Tibial nerve (tissue), 4 donors: ENCODE data around the gene ZNF570. TPM values are rescaled to one million over a fixed set of nuclear protein-coding genes. Genes with fewer than 3 reads are reported as not detected.

Source experiments
- DNase-seq, 2 donors: peaks; one replicate each; pipeline ENCODE4 v3.0.0-alpha.2; 2019; ENCODE audit warnings: low spot score in 2 of 2
- H3K27ac ChIP-seq, 4 donors: fragments of 200-600 bp; sonication (generic) in 3 of 4; one replicate each; pipeline ENCODE4 v1.5.1; 2017 to 2019; ENCODE audit warnings: mild to moderate bottlenecking in 1 of 4
- H3K27me3 ChIP-seq, 2 donors: fragments of 200-600 bp; sonication (generic) in 1 of 2; one replicate each; pipeline versions ENCODE4 v1.5.1 to v1.6.0; 2017 to 2019
- H3K36me3 ChIP-seq, 3 donors: fragments of 200-600 bp; sonication (generic); one replicate each; pipeline ENCODE4 v1.5.1; 2018 to 2019
- H3K4me1 ChIP-seq, 4 donors: fragments of 200-600 bp; sonication (generic) in 3 of 4; one replicate each; pipeline ENCODE4 v1.5.1; 2017 to 2019
- H3K4me3 ChIP-seq, 4 donors: fragments of 200-600 bp; sonication (generic) in 3 of 4; one replicate each; pipeline ENCODE4 v1.5.1; 2017 to 2019; ENCODE audit warnings: mild to moderate bottlenecking in 1 of 4, moderate library complexity in 1 of 4
- H3K9me3 ChIP-seq, 4 donors: fragments of 200-600 bp; sonication (generic) in 3 of 4; one replicate each; pipeline ENCODE4 v1.5.1; 2017 to 2019
- CTCF ChIP-seq, 5 experiments: fragments of 200-600 bp in 3 of 5; fragments of 450-650 bp in 2 of 5; sonication (generic) in 3 of 5; IDR thresholded peaks; one replicate each; pipeline ENCODE4 v1.5.1; 2016 to 2019; ENCODE audit warnings: antibody characterized with exemption in 5 of 5, mild to moderate bottlenecking in 3 of 5, moderate library complexity in 2 of 5
- EP300 ChIP-seq, 2 donors: sonication (generic); formaldehyde crosslinking; IDR thresholded peaks; one replicate each; pipeline ENCODE4 v1.6.1; 2017; ENCODE audit warnings: antibody characterized with exemption in 2 of 2, mild to moderate bottlenecking in 1 of 2
- POLR2A ChIP-seq, 2 donors: fragments of 450-650 bp; IDR thresholded peaks; one replicate each; pipeline ENCODE4 v1.6.1; 2017; ENCODE audit warnings: antibody characterized with exemption in 2 of 2, mild to moderate bottlenecking in 2 of 2, moderate library complexity in 2 of 2
- WGBS, 2 donors: methylation state at CpG; one replicate each; pipeline ENCODE4 v1.1.5; 2018; 5-methylcytosine and 5-hydroxymethylcytosine counted together
- total RNA-seq, 4 donors: library from RNA; depleted of rRNA; stranded (reverse); fragments of >200 nt; gene quantifications; one replicate each; pipeline ENCODE4 v1.1.0, GENCODE V29; 2016

ZNF570 gene
- total RNA-seq, 4 donors from 2014 or later = 4.5 to 13.7 (median 8.7) TPM

GRCh38 chr19:37467608-37468090, 1.5 kb upstream of the ZNF570 start:
- no peaks in the 10 kb centered on the region for H3K27me3 ChIP-seq
- H3K4me3 ChIP-seq = peak overlapping the region; percentile 78 to 95 (median 90)
- peak overlapping the region; percentile 72 to 94 (median 88) for H3K27ac ChIP-seq
- TF ChIP-seq EP300 (IDR thresholded peaks at IDR 0.05) = no peak
- no peak for TF ChIP-seq CTCF (IDR thresholded peaks at IDR 0.05)
- no peak for TF ChIP-seq POLR2A (IDR thresholded peaks at IDR 0.05)
- 39 to 40% methylated on average over 18 of the region's 18 CpGs for WGBS, 2 donors
- H3K4me1 ChIP-seq = peaks cover 0 to 35% (median 14%) of the 10 kb centered on the region in 4 donors
- peaks cover 0 to 46% (median 12%) of the 10 kb centered on the region in 3 donors for H3K36me3 ChIP-seq
- no peak for DNase-seq
- peaks cover 0 to 22% (median 6%) of the 10 kb centered on the region in 4 donors for H3K9me3 ChIP-seq

- Histone ChIP-seq H3K4me3 (peak overlapping the region in 2 of 4 donors; percentile 84 to 91), H3K27me3 (no peaks in the 10 kb centered on the region), H3K27ac (peak overlapping the region in 2 of 4 donors; percentile 89 to 90), H3K4me1 (peaks cover 0 to 35% (median 14%) of the 10 kb centered on the region in 4 donors), H3K36me3 (peaks cover 0 to 46% (median 1%) of the 10 kb centered on the region in 3 donors), H3K9me3 (peaks cover 0 to 27% (median 7%) of the 10 kb centered on the region in 4 donors)
- DNase-seq = no peak
- TF ChIP-seq EP300 (IDR thresholded peaks at IDR 0.05) (no peak), CTCF (IDR thresholded peaks at IDR 0.05) (no peak), POLR2A (IDR thresholded peaks at IDR 0.05) (no peak)
- WGBS, 2 donors = 77 to 85% methylated on average over 4 of the region's 4 CpGs
Measured at GRCh38 chr19:37470216-37470615, 1.1 kb downstream of the ZNF570 start.

GRCh38 chr19:37472165-37472564, 3.0 kb downstream of the ZNF570 start:
- Histone ChIP-seq H3K27me3 (no peaks in the 10 kb centered on the region), H3K27ac (no peak overlapping the region), H3K4me3 (no peak overlapping the region), H3K4me1 (peaks cover 0 to 22% (median 7%) of the 10 kb centered on the region in 4 donors), H3K9me3 (peaks cover 0 to 47% (median 17%) of the 10 kb centered on the region in 4 donors), H3K36me3 (peaks cover 0 to 66% (median 20%) of the 10 kb centered on the region in 3 donors)
- DNase-seq = no peak
- TF ChIP-seq POLR2A (IDR thresholded peaks at IDR 0.05) = no peak
- no peak for TF ChIP-seq CTCF (IDR thresholded peaks at IDR 0.05)
- no peak for TF ChIP-seq EP300 (IDR thresholded peaks at IDR 0.05)
- 98 to 99% methylated on average over 9 of the region's 9 CpGs for WGBS, 2 donors

- no peaks in the 10 kb centered on the region for H3K4me1 ChIP-seq
- DNase-seq = no peak
- H3K27ac ChIP-seq = no peak overlapping the region
- WGBS, 2 donors = 95 to 96% methylated on average over 8 of the region's 8 CpGs
- H3K9me3 ChIP-seq = peaks cover 16 to 100% (median 66%) of the 10 kb centered on the region in 4 donors
- no peaks in the 10 kb centered on the region for H3K27me3 ChIP-seq
- peaks cover 4 to 82% (median 35%) of the 10 kb centered on the region in 3 donors for H3K36me3 ChIP-seq
- TF ChIP-seq EP300 (IDR thresholded peaks at IDR 0.05) (no peak), POLR2A (IDR thresholded peaks at IDR 0.05) (no peak)
- no peak overlapping the region for H3K4me3 ChIP-seq
Measured at GRCh38 chr19:37484406-37485168, 15.4 kb downstream of the ZNF570 start.

GRCh38 chr19:37492213-37492612, 23.1 kb downstream of the ZNF570 start:
- H3K4me3 ChIP-seq = no peak overlapping the region
- H3K9me3 ChIP-seq = peaks cover 0 to 98% (median 31%) of the 10 kb centered on the region in 4 donors
- no peak for TF ChIP-seq EP300 (IDR thresholded peaks at IDR 0.05)
- TF ChIP-seq POLR2A (IDR thresholded peaks at IDR 0.05) = no peak
- H3K36me3 ChIP-seq = peaks cover 0 to 6% (median 0%) of the 10 kb centered on the region in 3 donors
- whole genome bisulfite sequencing, 2 donors = 68 to 80% methylated on average over 3 of the region's 3 CpGs
- H3K27me3 ChIP-seq = no peaks in the 10 kb centered on the region
- DNase-seq = no peak
- H3K4me1 ChIP-seq = no peaks in the 10 kb centered on the region
- H3K27ac ChIP-seq = no peak overlapping the region

- DNase-seq = no peak
- H3K27me3 ChIP-seq = no peaks in the 10 kb centered on the region
- H3K9me3 ChIP-seq = peaks cover 0 to 15% (median 0%) of the 10 kb centered on the region in 4 donors
- WGBS, 2 donors = 2 to 3% methylated on average over 10 to 12 of the region's 12 CpGs
- TF ChIP-seq CTCF (IDR thresholded peaks at IDR 0.05) (no peak), POLR2A (IDR thresholded peaks at IDR 0.05) (no peak), EP300 (IDR thresholded peaks at IDR 0.05) (no peak)
- peaks cover 0 to 10% (median 3%) of the 10 kb centered on the region in 4 donors for H3K4me1 ChIP-seq
- peaks cover 0 to 18% (median 0%) of the 10 kb centered on the region in 3 donors for H3K36me3 ChIP-seq
- peak overlapping the region; percentile 56 to 92 (median 88) for H3K27ac ChIP-seq
- peak overlapping the region; percentile 49 to 73 (median 57) for H3K4me3 ChIP-seq
Measured at GRCh38 chr19:37505958-37506386, 36.8 kb downstream of the ZNF570 start.
